ENCODE measurements around the gene TIGD4.

The TIGD4 gene

DNA sequence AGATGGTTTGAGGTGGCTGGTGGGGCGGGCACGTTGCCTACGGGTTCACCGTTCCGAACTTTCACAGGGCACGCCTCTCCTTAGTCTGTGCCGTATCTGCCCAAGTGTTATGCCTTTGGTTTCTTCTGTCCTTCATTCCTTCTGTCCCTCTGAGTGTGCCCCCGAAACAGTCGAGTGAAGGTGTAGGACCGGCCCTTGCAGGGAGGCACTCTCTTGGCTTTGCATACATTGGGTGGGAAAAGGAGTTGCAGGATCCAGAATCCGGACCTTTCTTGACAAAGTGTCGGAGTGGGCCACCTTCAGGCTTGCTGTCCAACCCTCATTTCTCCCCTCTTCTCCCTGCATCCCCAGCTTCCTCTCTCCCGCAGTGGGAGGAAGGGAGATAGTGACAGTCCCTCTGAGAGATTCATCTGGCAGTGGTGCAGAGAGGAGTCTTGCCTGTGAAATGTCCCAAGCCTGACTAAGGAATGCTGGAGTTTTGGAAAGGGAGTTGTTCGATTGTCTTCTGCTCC is 793 bp upstream of the TIGD4 start:
- H3K4me3 ChIP-seq (ENCODE audit: low read depth, low read length), result peak overlapping the region; percentile 89
- TF ChIP-seq, protein P1, sequence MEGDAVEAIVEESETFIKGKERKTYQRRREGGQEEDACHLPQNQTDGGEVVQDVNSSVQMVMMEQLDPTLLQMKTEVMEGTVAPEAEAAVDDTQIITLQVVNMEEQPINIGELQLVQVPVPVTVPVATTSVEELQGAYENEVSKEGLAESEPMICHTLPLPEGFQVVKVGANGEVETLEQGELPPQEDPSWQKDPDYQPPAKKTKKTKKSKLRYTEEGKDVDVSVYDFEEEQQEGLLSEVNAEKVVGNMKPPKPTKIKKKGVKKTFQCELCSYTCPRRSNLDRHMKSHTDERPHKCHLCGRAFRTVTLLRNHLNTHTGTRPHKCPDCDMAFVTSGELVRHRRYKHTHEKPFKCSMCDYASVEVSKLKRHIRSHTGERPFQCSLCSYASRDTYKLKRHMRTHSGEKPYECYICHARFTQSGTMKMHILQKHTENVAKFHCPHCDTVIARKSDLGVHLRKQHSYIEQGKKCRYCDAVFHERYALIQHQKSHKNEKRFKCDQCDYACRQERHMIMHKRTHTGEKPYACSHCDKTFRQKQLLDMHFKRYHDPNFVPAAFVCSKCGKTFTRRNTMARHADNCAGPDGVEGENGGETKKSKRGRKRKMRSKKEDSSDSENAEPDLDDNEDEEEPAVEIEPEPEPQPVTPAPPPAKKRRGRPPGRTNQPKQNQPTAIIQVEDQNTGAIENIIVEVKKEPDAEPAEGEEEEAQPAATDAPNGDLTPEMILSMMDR (IDR thresholded peaks at IDR 0.05; ENCODE audit: low read depth, low read length), result no peak

DNA sequence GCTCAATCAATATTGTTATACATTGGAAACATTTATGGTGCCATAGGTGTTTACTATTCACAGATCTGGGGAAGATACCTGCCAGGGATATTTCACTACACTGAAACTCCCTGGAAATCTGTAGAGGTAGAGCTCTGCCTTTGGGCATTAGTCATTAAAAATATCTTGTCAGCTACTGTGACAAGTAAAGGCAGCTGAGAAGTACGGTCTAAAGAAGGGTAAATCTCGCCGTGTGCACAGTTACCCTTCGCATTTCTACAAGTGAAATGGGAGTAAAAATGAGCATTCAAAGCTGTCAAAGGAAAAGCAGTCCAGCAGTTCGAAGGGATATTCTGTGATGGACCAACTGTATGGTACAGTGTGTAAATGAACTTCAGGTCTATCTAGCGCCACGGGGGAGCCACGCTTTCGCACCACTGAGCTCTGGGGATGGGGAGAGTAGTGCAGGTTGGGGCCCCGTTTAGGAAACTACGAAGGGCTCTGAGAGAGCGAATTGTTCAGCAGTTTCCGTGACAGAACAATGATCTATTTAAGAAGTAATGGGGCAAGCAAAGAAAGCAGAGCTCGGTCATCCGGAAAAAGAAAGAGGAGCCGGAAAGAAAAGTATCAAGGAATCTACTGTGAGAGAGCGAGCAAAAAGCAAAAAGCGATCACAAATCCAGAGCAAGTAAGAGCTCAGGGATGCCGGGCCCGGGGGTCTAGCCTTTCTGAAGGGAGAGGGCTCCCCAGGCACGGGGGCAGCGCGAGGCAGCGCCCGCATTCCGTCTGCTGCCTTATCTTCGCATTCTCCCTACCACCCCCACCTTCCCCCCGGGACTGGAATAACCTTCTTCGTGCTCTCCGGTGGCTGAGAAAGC is 646 bp downstream of the TIGD4 start:
- TF ChIP-seq, protein P1 (IDR thresholded peaks at IDR 0.05; ENCODE audit: low read depth, low read length), result no peak
- peak overlapping the region; percentile 89 for H3K4me3 ChIP-seq (ENCODE audit: low read depth, low read length)

DNA sequence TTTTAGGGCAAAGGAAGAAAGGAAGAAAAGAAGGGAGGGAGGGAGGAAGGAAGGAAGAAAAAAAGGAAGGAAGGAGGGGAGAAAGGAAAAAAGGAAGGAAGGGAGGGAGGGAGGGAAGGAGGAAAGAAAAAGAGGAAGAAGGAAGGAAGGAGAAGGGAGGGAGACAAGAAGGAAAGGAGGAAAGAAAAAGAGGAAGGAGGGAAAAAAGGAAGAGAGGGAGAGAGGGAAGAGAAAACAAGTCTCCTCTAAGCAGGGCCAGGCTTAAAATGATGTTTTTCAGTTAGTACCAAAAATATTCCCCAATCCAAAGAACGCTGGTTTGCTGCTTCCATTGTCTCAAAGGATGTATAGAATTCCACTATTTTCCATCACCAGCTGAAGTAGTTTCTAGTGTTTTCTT is 2.0 kb downstream of the TIGD4 start:
- TF ChIP-seq, protein P1 (IDR thresholded peaks at IDR 0.05; ENCODE audit: low read depth, low read length), result no peak
- no peak overlapping the region for H3K4me3 ChIP-seq (ENCODE audit: low read depth, low read length)

DNA sequence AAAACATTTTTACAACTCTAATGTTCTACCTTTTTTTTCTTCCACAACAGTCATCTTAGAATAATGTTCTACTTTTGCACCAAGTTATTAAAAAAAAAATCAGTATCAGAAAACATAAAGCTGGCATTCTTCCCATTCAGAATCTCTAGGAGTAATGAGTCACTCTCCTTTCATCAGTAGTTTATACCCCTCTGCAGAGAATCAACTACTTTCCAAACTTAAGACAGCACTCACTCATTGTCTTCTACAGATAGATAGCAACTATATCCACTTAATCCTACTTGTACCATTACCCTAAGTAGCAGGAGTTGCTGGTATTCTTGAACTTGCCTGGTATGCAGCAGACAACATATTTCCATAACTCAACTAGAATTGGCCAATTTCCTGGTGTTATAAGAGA is 3.2 kb downstream of the TIGD4 start:
- TF ChIP-seq, protein P1 (IDR thresholded peaks at IDR 0.05; ENCODE audit: low read depth, low read length), result no peak
- no peak overlapping the region for H3K4me3 ChIP-seq (ENCODE audit: low read depth, low read length)

DNA sequence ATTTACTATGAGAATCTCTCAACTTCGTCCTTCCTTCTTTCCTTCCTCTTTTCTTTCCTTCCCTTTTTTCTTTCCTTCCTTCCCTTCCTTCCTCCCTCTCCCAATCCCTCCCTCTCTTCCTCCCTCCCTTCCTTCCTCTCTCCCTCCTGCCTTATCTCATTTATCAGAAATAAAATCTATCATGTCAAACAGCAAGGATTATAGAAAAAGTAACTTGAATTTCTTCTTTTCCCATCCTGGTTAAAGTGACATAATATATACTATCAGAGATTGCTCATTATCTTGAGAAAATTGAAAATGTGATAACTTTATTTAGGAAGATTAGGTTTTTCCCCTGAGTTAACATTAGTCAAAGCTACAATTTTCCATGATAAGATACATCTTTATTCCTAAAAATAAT is 5.6 kb downstream of the TIGD4 start:
- H3K4me3 ChIP-seq (ENCODE audit: low read depth, low read length), result no peak overlapping the region
- TF ChIP-seq, protein P1 (IDR thresholded peaks at IDR 0.05; ENCODE audit: low read depth, low read length), result no peak

DNA sequence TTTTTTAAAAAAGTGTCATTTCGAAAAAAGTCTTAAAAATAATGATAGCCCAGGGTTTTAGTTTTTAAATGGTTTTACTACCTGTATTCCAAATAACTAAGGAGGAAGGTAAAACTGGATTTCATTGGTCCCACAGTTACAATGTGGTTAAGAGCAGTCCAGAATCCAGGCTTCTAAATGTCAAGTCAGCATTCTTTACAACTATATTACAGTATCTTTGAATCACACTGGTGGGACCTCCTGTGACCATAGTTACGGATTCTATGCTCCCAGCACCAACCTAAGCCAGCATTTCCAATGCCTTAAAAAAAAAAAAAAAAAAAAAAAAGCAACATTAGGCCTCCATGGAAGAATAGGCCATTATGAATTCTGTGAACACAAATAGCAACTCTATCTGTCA is 6.2 kb downstream of the TIGD4 start:
- no peak overlapping the region for H3K4me3 ChIP-seq (ENCODE audit: low read depth, low read length)
- TF ChIP-seq, protein P1 (IDR thresholded peaks at IDR 0.05; ENCODE audit: low read depth, low read length), result no peak

Measured in WI38 (cell line).